CD4-positive, alpha-beta T cell treated with Interleukin-2 at 100 ng/mL for 4 hours (primary cell): Measurements from ENCODE around the gene CSTPP1.
"Not testable (repeated sequence)": the region's sequence is repeated elsewhere in the genome, so short reads cannot be mapped to it uniquely, and the experiment has no call there.

Experiments
- DNase-seq: peaks from one replicate; pipeline ENCODE4 v3.0.0-alpha.2; 2020; ENCODE audit warnings: low spot score

CSTPP1 gene

GRCh38 chr11:47099918-47100315 lies 163.4 kb downstream of the CSTPP1 start:
- no peak for DNase-seq

GRCh38 chr11:47101406-47101805 lies 164.8 kb downstream of the CSTPP1 start:
- no peak for DNase-seq

- no peak for DNase-seq
Measured at GRCh38 chr11:47104261-47104950, 167.8 kb downstream of the CSTPP1 start.

- DNase-seq: no peak
Measured at GRCh38 chr11:47105541-47105940, 169.0 kb downstream of the CSTPP1 start.

GRCh38 chr11:47105974-47106373 lies 169.4 kb downstream of the CSTPP1 start:
- DNase-seq: no peak

GRCh38 chr11:47106798-47107411 lies 170.3 kb downstream of the CSTPP1 start:
- no peak for DNase-seq

GRCh38 chr11:47107744-47108143 lies 171.2 kb downstream of the CSTPP1 start:
- no peak for DNase-seq

GRCh38 chr11:47108214-47108613 lies 171.7 kb downstream of the CSTPP1 start:
- no peak for DNase-seq

- DNase-seq: no peak
Measured at GRCh38 chr11:47109051-47109726, 172.6 kb downstream of the CSTPP1 start.

- DNase-seq: no peak
Measured at GRCh38 chr11:47109727-47110246, 173.2 kb downstream of the CSTPP1 start.

GRCh38 chr11:47111318-47111804 lies 174.8 kb downstream of the CSTPP1 start:
- DNase-seq: no peak

- DNase-seq: not testable (repeated sequence)
Measured at GRCh38 chr11:47112941-47113340, 176.4 kb downstream of the CSTPP1 start.

GRCh38 chr11:47118958-47119688 lies 182.6 kb downstream of the CSTPP1 start:
- peak; percentile 15 for DNase-seq

- no peak for DNase-seq
Measured at GRCh38 chr11:47121056-47121455, 184.5 kb downstream of the CSTPP1 start.

GRCh38 chr11:47121731-47122130 lies 185.2 kb downstream of the CSTPP1 start:
- no peak for DNase-seq

- DNase-seq: no peak
Measured at GRCh38 chr11:47123094-47123493, 186.5 kb downstream of the CSTPP1 start.

- no peak for DNase-seq
Measured at GRCh38 chr11:47124675-47125074, 188.1 kb downstream of the CSTPP1 start.

GRCh38 chr11:47125083-47125482 lies 188.5 kb downstream of the CSTPP1 start:
- DNase-seq: no peak

- DNase-seq: no peak
Measured at GRCh38 chr11:47127213-47127612, 190.7 kb downstream of the CSTPP1 start.

- no peak for DNase-seq
Measured at GRCh38 chr11:47130543-47130942, 194.0 kb downstream of the CSTPP1 start.

- DNase-seq: no peak
Measured at GRCh38 chr11:47131136-47131535, 194.6 kb downstream of the CSTPP1 start.

- no peak for DNase-seq
Measured at GRCh38 chr11:47132490-47132889, 195.9 kb downstream of the CSTPP1 start.
